H1 (cell line): Measurements from ENCODE around the gene NOS1AP. TPM values are rescaled to one million over a fixed set of nuclear protein-coding genes. Genes with fewer than 3 reads are reported as not detected.

Source experiments
- ASH2L ChIP-seq: fragments of 200-600, 300-600 bp; sonication (generic); IDR thresholded peaks from one replicate; pipeline ENCODE4 v1.7.1; 2017; ENCODE audit warnings: low read length
- BCL11A ChIP-seq, 2 experiments: IDR thresholded peaks; one replicate each; pipeline ENCODE4 v1.6.1; 2011; ENCODE audit warnings: low read depth in 2 of 2, low read length in 2 of 2, mild to moderate bottlenecking in 2 of 2
- CBX5 ChIP-seq: fragments of 300-800, 300-1000 bp; sonication (generic); IDR thresholded peaks from 2 replicates; pipeline ENCODE4 v1.7.1; 2016; ENCODE audit warnings: antibody characterized with exemption, low read length, low read depth
- CREB1 ChIP-seq: IDR thresholded peaks from 2 replicates; pipeline ENCODE4 v1.6.1; 2012; ENCODE audit warnings: inconsistent platforms
- GTF2F1 ChIP-seq: IDR thresholded peaks from 2 replicates; pipeline ENCODE4 v1.6.1; 2012; ENCODE audit warnings: low read depth, low read length, improper control_type of control experiment, borderline replicate concordance
- NANOG ChIP-seq: IDR thresholded peaks from 2 replicates; pipeline ENCODE4 v1.6.1; 2011; ENCODE audit warnings: low read length, low read depth, mild to moderate bottlenecking, inconsistent platforms; ENCODE audit not compliant: insufficient read depth, poor library complexity, severe bottlenecking
- NRF1 ChIP-seq: IDR thresholded peaks from 2 replicates; pipeline ENCODE4 v1.6.1; 2011; ENCODE audit warnings: mild to moderate bottlenecking, low read depth, low read length, improper control_type of control experiment
- POLR2A ChIP-seq, 2 experiments: IDR thresholded peaks; 1 replicate in 1 of 2; 2 replicates in 1 of 2; pipeline ENCODE4 v1.6.1; 2011; ENCODE audit warnings: low read depth in 2 of 2, low read length in 2 of 2, mild to moderate bottlenecking in 2 of 2; ENCODE audit errors: control extremely low read depth in 1 of 2
- RAD21 ChIP-seq, 2 experiments: IDR thresholded peaks in 1 of 2; conservative IDR thresholded peaks in 1 of 2; 2 replicates each; pipeline ENCODE4 v1.6.1; 2011; ENCODE audit warnings: low read depth in 2 of 2, low read length in 2 of 2, improper control_type of control experiment in 1 of 2, inconsistent platforms in 1 of 2, mild to moderate bottlenecking in 1 of 2, moderate library complexity in 1 of 2
- RNF2 ChIP-seq: fragments of 200-900, 300-1000 bp; sonication (generic); IDR thresholded peaks from 2 replicates; pipeline ENCODE4 v1.7.1; 2016; ENCODE audit warnings: borderline replicate concordance, low read depth, mild to moderate bottlenecking, antibody characterized with exemption, low read length; ENCODE audit not compliant: poor library complexity, severe bottlenecking; ENCODE audit errors: missing control alignments
- SAP30 ChIP-seq: fragments of 300-600 bp; sonication (generic); IDR thresholded peaks from 2 replicates; pipeline ENCODE4 v1.7.1; 2012; ENCODE audit warnings: low read length, moderate library complexity, mild to moderate bottlenecking, inconsistent platforms; ENCODE audit not compliant: insufficient read depth, insufficient replicate concordance
- SIN3A ChIP-seq, 2 experiments: IDR thresholded peaks in 1 of 2; conservative IDR thresholded peaks in 1 of 2; 2 replicates each; pipeline ENCODE4 v1.6.1; 2011 to 2012; ENCODE audit warnings: low read length in 2 of 2, improper control_type of control experiment in 1 of 2, low read depth in 1 of 2, mild to moderate bottlenecking in 1 of 2
- SIRT6 ChIP-seq: IDR thresholded peaks from one replicate; pipeline ENCODE4 v1.7.1; 2012; ENCODE audit warnings: low read length, inconsistent platforms
- SP4 ChIP-seq: IDR thresholded peaks from 2 replicates; pipeline ENCODE4 v1.6.1; 2012; ENCODE audit warnings: low read length, inconsistent platforms
- TAF1 ChIP-seq: IDR thresholded peaks from 2 replicates; pipeline ENCODE4 v1.6.1; 2011; ENCODE audit warnings: mild to moderate bottlenecking, low read depth, low read length
- TBP ChIP-seq: IDR thresholded peaks from 2 replicates; pipeline ENCODE4 v1.6.1; 2011; ENCODE audit warnings: low read depth, low read length, improper control_type of control experiment
- TCF12 ChIP-seq: IDR thresholded peaks from 2 replicates; pipeline ENCODE4 v1.6.1; 2011; ENCODE audit warnings: low read depth, mild to moderate bottlenecking, low read length
- polyA plus RNA-seq, 7 experiments: library from polyadenylated mRNA; depleted of rRNA in 3 of 7; stranded (reverse) in 5 of 7; unstranded in 2 of 7; fragments of >200 nt in 5 of 7; fragments of 200-250 nt in 2 of 7; gene quantifications; 1 replicate in 5 of 7; 2 replicates in 1 of 7; 4 replicates in 1 of 7; pipeline versions ENCODE4 v1.2.1 to v1.2.3, GENCODE V29; 2011 to 2013; ENCODE audit warnings: missing spikeins in 2 of 7, mixed read lengths in 2 of 7
- total RNA-seq: library from RNA; stranded (reverse); fragmentation: NEBNext Ultra II Directional; extraction: Animal tissue kit (Norgen Biotek cat#: 25700); gene quantifications from 2 replicates; pipeline ENCODE4 v1.2.1, GENCODE V29; 2021
- TF ChIP-seq, protein P1 (sequence below): IDR thresholded peaks from 2 replicates; pipeline ENCODE4 v1.6.1; 2012; ENCODE audit warnings: inconsistent platforms
- TF ChIP-seq, protein P2 (sequence below): IDR thresholded peaks from 2 replicates; pipeline ENCODE4 v1.6.1; 2012; ENCODE audit warnings: inconsistent platforms
- TF ChIP-seq, protein P3 (sequence below), 3 experiments: IDR thresholded peaks; 1 replicate in 2 of 3; 2 replicates in 1 of 3; pipeline versions ENCODE4 v1.5.1 to v1.6.1; 2011; ENCODE audit warnings: low read length in 3 of 3, mild to moderate bottlenecking in 3 of 3, inconsistent platforms in 2 of 3, low read depth in 1 of 3, moderate library complexity in 1 of 3; ENCODE audit not compliant: insufficient read depth in 1 of 3; ENCODE audit errors: control extremely low read depth in 1 of 3

NOS1AP gene
- total and polyA plus RNA-seq, 2 of the 8 experiments (the other 6 are each of a cell fraction or from before 2014, with no cell fraction given): 2.4 to 12.1 TPM

DNA sequence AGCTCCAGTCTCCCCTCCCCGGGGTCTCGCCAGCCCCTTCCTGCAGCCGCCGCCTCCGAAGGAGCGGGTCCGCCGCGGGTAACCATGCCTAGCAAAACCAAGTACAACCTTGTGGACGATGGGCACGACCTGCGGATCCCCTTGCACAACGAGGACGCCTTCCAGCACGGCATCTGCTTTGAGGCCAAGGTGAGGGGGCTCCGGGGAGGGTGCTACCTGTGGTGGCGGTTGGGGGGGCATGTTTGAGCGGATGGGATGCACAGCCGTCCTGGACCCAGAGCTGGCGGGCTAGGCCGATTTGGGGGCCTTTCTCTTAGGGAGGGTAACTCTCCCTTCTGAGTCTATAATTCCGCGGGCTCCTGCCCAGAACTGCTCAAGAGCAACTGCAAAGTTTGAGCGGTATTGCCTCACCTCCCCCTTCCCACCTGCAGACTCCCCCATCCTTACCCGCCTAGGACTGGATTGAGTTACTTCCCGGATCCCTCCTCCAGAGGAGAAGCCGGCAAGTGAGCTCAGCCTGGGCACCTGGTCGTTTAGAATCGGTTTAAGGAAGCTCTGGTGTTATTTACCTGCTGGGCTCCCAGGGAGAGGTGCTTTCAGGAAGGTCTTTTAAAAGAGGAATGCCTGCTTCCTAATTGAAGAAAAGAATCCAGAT is 730 bp downstream of the NOS1AP start (continued):
- TF ChIP-seq, protein P1, sequence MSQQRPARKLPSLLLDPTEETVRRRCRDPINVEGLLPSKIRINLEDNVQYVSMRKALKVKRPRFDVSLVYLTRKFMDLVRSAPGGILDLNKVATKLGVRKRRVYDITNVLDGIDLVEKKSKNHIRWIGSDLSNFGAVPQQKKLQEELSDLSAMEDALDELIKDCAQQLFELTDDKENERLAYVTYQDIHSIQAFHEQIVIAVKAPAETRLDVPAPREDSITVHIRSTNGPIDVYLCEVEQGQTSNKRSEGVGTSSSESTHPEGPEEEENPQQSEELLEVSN: peak; percentile 57
- TF ChIP-seq RAD21 (IDR thresholded peaks at IDR 0.05 in 1 of 2, conservative IDR thresholded peaks at IDR 0.05 in 1 of 2; ENCODE audit: low read depth in 2 of 2, low read length in 2 of 2): peak in 1 of 2 experiments; percentile 0; a peak in 1 of 4 replicates
- peak; percentile 8 to 51; a peak in 1 of 4 replicates for TF ChIP-seq SIN3A (conservative IDR thresholded peaks at IDR 0.05 in 1 of 2, IDR thresholded peaks at IDR 0.05 in 1 of 2; ENCODE audit: low read depth in 1 of 2, low read length in 2 of 2)
- TF ChIP-seq, protein P2, sequence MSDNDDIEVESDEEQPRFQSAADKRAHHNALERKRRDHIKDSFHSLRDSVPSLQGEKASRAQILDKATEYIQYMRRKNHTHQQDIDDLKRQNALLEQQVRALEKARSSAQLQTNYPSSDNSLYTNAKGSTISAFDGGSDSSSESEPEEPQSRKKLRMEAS: peak; percentile 15; the same call in 1 of the 2 replicates
- TF ChIP-seq RNF2: no peak
- no peak for TF ChIP-seq NANOG
- peak in 1 of 2 experiments; percentile 58; a peak in 2 of 3 replicates for TF ChIP-seq POLR2A (IDR thresholded peaks at IDR 0.05; ENCODE audit: control extremely low read depth in 1 of 2, low read depth in 2 of 2, low read length in 2 of 2)
- no peak for TF ChIP-seq CREB1
- 0 out of 2 replicates have a peak, but pooled peaks have one; percentile 52 for TF ChIP-seq SP4
- TF ChIP-seq TBP: peak; percentile 58
- TF ChIP-seq, protein P3, sequence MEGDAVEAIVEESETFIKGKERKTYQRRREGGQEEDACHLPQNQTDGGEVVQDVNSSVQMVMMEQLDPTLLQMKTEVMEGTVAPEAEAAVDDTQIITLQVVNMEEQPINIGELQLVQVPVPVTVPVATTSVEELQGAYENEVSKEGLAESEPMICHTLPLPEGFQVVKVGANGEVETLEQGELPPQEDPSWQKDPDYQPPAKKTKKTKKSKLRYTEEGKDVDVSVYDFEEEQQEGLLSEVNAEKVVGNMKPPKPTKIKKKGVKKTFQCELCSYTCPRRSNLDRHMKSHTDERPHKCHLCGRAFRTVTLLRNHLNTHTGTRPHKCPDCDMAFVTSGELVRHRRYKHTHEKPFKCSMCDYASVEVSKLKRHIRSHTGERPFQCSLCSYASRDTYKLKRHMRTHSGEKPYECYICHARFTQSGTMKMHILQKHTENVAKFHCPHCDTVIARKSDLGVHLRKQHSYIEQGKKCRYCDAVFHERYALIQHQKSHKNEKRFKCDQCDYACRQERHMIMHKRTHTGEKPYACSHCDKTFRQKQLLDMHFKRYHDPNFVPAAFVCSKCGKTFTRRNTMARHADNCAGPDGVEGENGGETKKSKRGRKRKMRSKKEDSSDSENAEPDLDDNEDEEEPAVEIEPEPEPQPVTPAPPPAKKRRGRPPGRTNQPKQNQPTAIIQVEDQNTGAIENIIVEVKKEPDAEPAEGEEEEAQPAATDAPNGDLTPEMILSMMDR (IDR thresholded peaks at IDR 0.05; ENCODE audit: control extremely low read depth in 1 of 3, insufficient read depth in 1 of 3, low read depth in 1 of 3, low read length in 3 of 3): no peak
- peak; percentile 56 for TF ChIP-seq TAF1
- 0 out of 2 replicates have a peak, but pooled peaks have one; percentile 43 for TF ChIP-seq TCF12
- TF ChIP-seq SAP30: no peak
- no peak for TF ChIP-seq GTF2F1
- peak; percentile 1 for TF ChIP-seq ASH2L
- no peak for TF ChIP-seq BCL11A (IDR thresholded peaks at IDR 0.05; ENCODE audit: low read depth in 2 of 2, low read length in 2 of 2)
- TF ChIP-seq SIRT6: no peak
- TF ChIP-seq CBX5: no peak
- no peak for TF ChIP-seq NRF1
